Anterior cingulate cortex (tissue), 58 donors: Measurements from ENCODE around the gene HIPK2.

Source experiments
- DNase-seq, 58 donors: peaks; one replicate each; lab custom pipeline; 2025; lab: John Stamatoyannopoulos, UW

HIPK2 gene

DNA sequence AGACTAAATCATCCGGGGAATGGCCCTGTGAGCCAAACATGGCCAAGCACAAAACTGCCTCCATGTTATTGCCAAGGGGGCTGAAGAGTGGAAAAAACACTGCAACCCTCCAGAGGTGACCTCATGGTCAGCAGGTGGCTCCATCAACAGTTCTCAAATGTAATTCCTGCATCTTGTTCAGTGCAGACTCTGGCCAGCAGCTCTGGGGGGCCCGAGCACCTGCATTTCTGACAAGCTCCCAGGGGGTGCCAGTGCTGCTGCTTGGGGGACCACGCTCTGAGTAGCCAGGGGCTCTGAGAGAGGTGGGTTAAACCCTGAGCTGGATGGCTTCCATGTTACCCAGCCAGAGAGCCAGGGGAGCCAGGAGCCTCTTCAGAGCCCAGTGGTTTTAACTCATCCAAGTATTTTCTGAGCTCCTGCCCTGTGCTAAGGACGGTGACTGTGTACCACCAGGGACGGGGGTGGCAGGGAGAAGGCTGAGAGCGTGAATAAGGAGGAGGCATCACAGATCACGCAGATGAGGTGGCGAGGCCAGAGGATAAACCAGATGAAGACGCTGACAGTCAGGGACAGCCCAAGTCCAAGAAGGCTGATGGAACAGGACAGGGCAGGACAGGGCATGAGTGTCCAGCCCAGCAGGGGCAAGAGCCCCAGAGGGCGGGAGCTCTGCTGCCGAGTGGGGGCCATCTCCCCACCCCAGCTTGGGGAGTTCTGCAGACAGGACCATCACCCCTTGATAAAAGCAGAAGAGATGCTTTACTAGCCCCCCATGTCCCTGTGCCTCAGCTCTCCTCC, 201.4 kb downstream of the HIPK2 start:
- no peak for DNase-seq

DNA sequence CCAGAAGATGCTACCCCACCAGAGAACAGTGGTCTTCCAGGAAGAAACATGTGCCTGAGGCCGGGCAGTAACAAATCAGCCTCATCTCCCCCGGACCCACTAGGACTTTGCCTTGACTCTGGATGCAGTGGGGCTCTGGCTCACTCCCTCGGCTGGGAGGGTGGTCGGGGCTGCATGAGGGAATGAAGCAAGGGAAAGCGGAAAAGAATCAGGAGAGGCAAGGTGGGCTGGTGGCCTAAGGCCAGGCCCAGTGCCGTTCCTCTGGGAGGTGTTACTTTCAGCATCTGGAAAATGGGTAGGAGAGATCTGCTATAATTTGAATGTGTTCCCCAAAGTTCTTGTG, 202.5 kb downstream of the HIPK2 start:
- DNase-seq, result no peak

DNA sequence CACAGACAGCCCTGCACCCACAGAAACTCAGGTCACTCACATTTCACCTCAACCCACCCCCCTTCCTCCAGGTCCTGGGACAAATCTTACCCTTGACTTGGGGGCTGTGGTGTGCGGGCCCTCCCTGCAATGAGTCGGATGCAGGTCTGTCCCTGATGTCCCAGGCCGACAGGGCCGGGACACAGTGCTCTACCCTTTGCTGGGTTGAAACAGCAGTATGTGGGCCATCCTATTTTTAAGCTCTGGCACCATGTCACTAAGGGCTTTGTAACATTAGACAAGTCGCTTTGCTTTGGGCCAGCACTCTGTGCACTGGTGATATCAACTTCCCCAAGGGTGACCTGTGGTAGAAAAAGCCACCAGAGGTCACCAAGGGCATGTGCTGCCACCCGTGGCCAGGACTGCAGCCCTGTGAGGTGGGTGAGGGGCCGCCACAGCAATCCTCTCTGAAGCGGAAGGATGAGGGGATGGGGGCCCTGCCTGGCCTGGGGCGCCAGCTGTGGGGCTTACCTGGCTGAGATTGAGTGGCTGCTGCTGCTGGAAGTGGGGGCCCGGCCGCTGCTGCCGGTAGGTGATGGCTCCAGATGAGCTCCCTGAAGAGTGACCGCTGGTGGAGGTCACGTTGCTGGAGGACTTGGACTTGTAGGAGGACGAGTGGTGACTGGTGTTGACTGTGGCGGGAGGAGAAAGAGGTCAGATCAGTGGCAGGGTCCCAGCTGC, 203.0 kb downstream of the HIPK2 start:
- no peak for DNase-seq

- no peak for DNase-seq
Measured at GRCh38 chr7:139573871-139574270, 203.9 kb downstream of the HIPK2 start.

DNA sequence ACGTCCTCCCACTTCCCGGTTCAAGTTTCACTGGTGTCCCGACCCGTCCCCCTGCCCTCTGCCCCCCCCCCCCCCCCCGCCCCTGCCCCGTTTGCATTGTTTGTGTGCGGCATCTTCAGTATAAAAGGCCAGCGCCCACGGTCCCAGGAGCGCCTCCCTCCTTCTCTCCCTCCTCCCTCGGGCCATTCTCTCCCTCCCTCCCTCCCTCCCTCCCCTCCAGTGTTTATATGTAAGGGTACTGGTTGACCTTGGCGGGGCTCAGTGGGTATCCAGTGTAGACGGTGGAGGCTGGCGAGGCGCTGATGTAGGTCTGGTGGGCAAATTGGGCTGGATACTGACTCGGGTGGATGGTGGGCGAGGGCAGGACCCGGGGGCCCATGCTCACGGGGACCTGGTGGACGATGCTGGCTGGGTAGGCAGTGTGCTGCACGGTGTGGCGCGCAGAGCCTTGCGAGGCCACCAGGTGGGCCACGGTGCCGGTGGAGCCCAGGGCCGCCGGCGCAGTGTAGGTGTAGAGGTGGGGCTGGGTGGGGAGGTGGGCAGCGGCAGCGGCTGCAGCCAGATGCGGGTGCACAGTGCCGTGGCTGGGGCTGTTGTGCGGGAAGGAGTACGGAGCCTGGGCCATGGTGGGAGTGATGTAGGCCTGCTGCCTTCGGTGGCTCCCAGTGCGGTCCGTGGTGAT, 205.0 kb downstream of the HIPK2 start:
- DNase-seq, result no peak

- no peak for DNase-seq
Measured at GRCh38 chr7:139572071-139572470, 205.7 kb downstream of the HIPK2 start.

- no peak for DNase-seq
Measured at GRCh38 chr7:139571651-139572050, 206.1 kb downstream of the HIPK2 start.

DNA sequence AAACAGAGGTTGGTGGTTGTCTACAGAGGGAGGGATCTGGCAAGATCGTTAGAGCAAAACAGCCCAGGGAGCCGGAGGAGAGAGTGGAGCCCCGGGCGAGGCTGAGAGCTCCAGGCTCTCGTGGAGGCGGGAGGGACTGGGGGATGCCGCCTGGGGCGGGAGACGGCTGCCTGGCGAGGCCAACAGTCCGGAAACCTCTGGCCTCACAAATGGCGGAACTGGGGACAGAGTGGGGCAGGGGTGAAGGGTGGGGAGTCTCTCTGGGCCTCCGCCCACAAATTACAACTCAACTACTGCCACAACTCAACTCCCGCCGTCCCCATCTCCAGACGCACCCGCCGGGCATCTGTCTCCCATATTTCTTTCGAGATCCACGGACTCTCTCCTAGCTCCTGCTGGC, 206.6 kb downstream of the HIPK2 start:
- DNase-seq, result no peak

DNA sequence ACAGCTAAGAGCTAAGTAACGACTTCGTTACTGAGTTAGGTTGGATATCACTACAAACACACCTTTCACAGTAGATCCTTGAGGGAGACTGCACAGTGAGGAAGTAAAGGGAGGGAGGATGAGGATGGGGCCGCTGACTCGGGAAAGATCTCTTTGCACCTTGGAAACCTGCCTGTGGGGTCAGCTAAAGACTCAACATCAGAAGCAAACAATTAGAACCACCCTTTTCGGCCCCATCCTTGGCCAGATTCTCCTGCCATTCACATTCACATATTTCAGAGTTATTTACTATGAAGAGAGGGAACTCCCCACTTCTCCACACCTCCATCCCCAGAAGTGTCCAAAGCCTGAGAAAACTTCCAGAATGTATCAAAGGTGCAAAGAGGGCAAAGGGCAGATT, 207.2 kb downstream of the HIPK2 start:
- no peak for DNase-seq

GRCh38 chr7:139570119-139570518, 207.7 kb downstream of the HIPK2 start:
- DNase-seq, result peak in 52 of 58 donors; percentile 7 to 87 (median 52)

GRCh38 chr7:139568813-139569490, 208.8 kb downstream of the HIPK2 start:
- DNase-seq, result no peak

GRCh38 chr7:139568346-139568675, 209.5 kb downstream of the HIPK2 start:
- no peak for DNase-seq

GRCh38 chr7:139567647-139568345, 210.0 kb downstream of the HIPK2 start:
- no peak for DNase-seq

DNA sequence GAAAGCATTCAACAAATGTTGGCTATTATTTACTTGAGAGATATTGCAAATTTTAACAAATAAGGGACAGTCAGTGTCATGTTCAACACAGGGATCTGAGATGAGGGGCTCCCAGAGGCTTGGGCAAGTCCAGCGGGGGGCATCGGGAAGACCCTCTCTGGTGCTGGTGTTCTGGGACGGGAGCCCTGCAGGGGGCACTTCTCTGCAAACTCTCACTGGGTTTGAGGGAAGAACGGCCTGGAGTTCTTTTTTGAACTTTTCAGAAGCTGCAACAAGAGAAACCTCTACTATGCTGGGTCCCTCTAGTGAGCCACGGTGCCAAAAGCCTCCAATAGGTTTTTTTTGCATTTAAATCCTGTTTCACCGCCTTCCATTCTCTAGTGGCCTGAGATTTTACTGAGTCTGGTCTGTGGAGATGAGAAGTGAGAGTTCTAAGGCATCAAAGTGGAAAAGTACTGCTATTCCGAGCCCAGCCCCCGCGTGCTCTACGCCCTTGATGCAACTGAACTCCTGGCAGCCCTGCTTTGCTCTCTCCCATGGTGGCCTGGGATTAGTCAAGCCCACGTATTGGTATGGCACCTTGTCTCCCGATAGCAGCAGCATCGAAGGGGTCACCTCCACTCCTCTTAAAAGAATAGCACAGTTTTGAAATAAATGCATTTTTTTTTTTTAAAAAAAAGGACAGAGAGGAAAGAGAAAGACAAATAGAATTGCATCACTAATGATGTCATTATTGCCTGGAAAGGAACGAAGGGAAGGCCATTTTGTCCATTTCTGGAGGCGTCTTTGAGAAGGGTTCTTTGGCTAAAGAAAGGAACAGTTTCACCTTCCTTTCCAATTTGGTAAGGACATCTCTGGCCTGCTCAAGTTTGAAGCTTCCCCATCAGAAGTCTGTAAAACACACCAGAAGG, 210.8 kb downstream of the HIPK2 start:
- DNase-seq, result no peak

DNA sequence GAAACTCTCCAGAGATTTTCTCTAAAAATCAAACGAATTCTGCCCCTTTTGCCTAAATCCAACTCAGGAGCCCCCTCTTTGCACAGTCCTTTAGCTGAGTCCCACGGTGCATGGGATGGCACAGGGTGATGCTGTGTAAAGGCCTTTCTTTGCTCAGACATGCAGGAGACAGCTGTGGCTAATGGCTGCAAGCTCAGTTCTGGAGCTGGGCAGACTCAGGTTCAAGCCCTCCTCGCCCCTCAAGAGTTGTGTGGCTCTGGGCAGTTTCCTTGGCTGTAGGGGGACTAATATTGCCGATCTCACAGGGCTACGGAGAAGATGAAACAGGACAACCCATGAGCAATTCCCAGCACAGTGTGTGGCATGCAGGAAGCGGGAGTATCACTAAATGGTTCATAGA, 211.7 kb downstream of the HIPK2 start:
- DNase-seq, result no peak

- no peak for DNase-seq
Measured at GRCh38 chr7:139563856-139564255, 213.9 kb downstream of the HIPK2 start.

- DNase-seq, result no peak
Measured at GRCh38 chr7:139562961-139563565, 214.7 kb downstream of the HIPK2 start.

- DNase-seq, result no peak
Measured at GRCh38 chr7:139562491-139562890, 215.3 kb downstream of the HIPK2 start.

GRCh38 chr7:139560678-139561077, 217.1 kb downstream of the HIPK2 start:
- no peak for DNase-seq
